H9 (cell line): Measurements from ENCODE around the gene CTNNA1. TPM values are rescaled to one million over a fixed set of nuclear protein-coding genes. Genes with fewer than 3 reads are reported as not detected.

Experiments used
- DNase-seq: peaks from one replicate; pipeline ENCODE4 v3.0.0-alpha.2; 2017
- H2AFZ ChIP-seq: one replicate; pipeline ENCODE4 v1.6.1; 2013; ENCODE audit warnings: mild to moderate bottlenecking, low read length, control low read depth, moderate library complexity
- H2AK5ac ChIP-seq: 2 replicates; pipeline ENCODE4 v1.6.1; 2013; ENCODE audit warnings: low read length, control low read depth, mixed read lengths; ENCODE audit not compliant: insufficient read length
- H2BK120ac ChIP-seq: one replicate; pipeline ENCODE4 v1.6.1; 2013; ENCODE audit warnings: low read depth, mild to moderate bottlenecking, low read length, control low read depth, inconsistent platforms; ENCODE audit not compliant: poor library complexity, severe bottlenecking
- H2BK12ac ChIP-seq: 2 replicates; pipeline ENCODE4 v1.6.1; 2013; ENCODE audit warnings: low read length, control low read depth, mixed read lengths, low read depth; ENCODE audit not compliant: insufficient read length
- H2BK15ac ChIP-seq: 2 replicates; pipeline ENCODE4 v1.6.1; 2013; ENCODE audit warnings: low read depth, low read length, control low read depth
- H2BK20ac ChIP-seq: one replicate; pipeline ENCODE4 v1.6.1; 2013; ENCODE audit warnings: low read depth, mild to moderate bottlenecking, low read length, control low read depth, inconsistent platforms; ENCODE audit not compliant: poor library complexity, severe bottlenecking
- H2BK5ac ChIP-seq: 2 replicates; pipeline ENCODE4 v1.6.1; 2013; ENCODE audit warnings: low read length, control low read depth, mixed read lengths; ENCODE audit not compliant: insufficient read length
- H3K14ac ChIP-seq: 2 replicates; pipeline ENCODE4 v1.6.1; 2013; ENCODE audit warnings: low read length, control low read depth; ENCODE audit not compliant: insufficient read depth
- H3K18ac ChIP-seq: 2 replicates; pipeline ENCODE4 v1.6.1; 2013; ENCODE audit warnings: low read depth, mild to moderate bottlenecking, mixed read lengths, low read length, control low read depth; ENCODE audit not compliant: insufficient read length
- H3K23ac ChIP-seq: 2 replicates; pipeline ENCODE4 v1.6.1; 2013; ENCODE audit warnings: low read length, control low read depth, mixed read lengths, low read depth; ENCODE audit not compliant: insufficient read length
- H3K23me2 ChIP-seq: 2 replicates; pipeline ENCODE4 v1.6.1; 2013; ENCODE audit warnings: low read depth, mild to moderate bottlenecking, mixed read lengths, low read length, control low read depth; ENCODE audit not compliant: insufficient read length, poor library complexity, severe bottlenecking
- H3K27ac ChIP-seq: 2 replicates; pipeline ENCODE4 v1.5.1; 2013; ENCODE audit warnings: low read length, control low read depth, mixed read lengths, low read depth; ENCODE audit not compliant: insufficient read length
- H3K27me3 ChIP-seq: 2 replicates; pipeline ENCODE4 v1.6.1; 2013; ENCODE audit warnings: low read length, control low read depth, inconsistent platforms; ENCODE audit not compliant: insufficient read depth
- H3K4ac ChIP-seq: 2 replicates; pipeline ENCODE4 v1.6.1; 2013; ENCODE audit warnings: low read depth, mild to moderate bottlenecking, control low read depth, inconsistent platforms, low read length, moderate library complexity
- H3K4me1 ChIP-seq: 2 replicates; pipeline ENCODE4 v1.6.1; 2013; ENCODE audit warnings: low read length, control low read depth, inconsistent platforms; ENCODE audit not compliant: insufficient read depth
- H3K4me2 ChIP-seq: 2 replicates; pipeline ENCODE4 v1.6.1; 2013; ENCODE audit warnings: low read length, control low read depth, mixed read lengths; ENCODE audit not compliant: insufficient read length, insufficient read depth
- H3K56ac ChIP-seq: 2 replicates; pipeline ENCODE4 v1.6.1; 2013; ENCODE audit warnings: low read depth, mild to moderate bottlenecking, mixed read lengths, low read length, control low read depth; ENCODE audit not compliant: insufficient read length
- H3K79me1 ChIP-seq: 2 replicates; pipeline ENCODE4 v1.6.1; 2013; ENCODE audit warnings: low read depth, mild to moderate bottlenecking, moderate library complexity, low read length, control low read depth, inconsistent platforms; ENCODE audit not compliant: insufficient read depth, poor library complexity, severe bottlenecking
- H3K79me2 ChIP-seq: 2 replicates; pipeline ENCODE4 v1.6.1; 2013; ENCODE audit warnings: low read length, control low read depth, inconsistent platforms; ENCODE audit not compliant: insufficient read depth
- H3K9ac ChIP-seq: 2 replicates; pipeline ENCODE4 v1.6.1; 2013; ENCODE audit warnings: low read length, control low read depth, mixed read lengths; ENCODE audit not compliant: insufficient read length; ENCODE audit errors: extremely low read depth
- H3K9me3 ChIP-seq: one replicate; pipeline ENCODE4 v1.6.1; 2013; ENCODE audit warnings: low read depth, low read length, inconsistent platforms; ENCODE audit not compliant: control insufficient read depth
- H3T11ph ChIP-seq: one replicate; pipeline ENCODE4 v1.6.1; 2013; ENCODE audit warnings: mild to moderate bottlenecking, low read length, control low read depth, inconsistent platforms
- H4K20me1 ChIP-seq: one replicate; pipeline ENCODE4 v1.6.1; 2013; ENCODE audit not compliant: control insufficient read depth, insufficient read length, insufficient read depth
- H4K5ac ChIP-seq: 2 replicates; pipeline ENCODE4 v1.6.1; 2013; ENCODE audit warnings: low read depth, mild to moderate bottlenecking, mixed read lengths, low read length, control low read depth; ENCODE audit not compliant: insufficient read length
- H4K8ac ChIP-seq: replicated peaks from 2 replicates; pipeline ENCODE4 v1.6.1; 2013; ENCODE audit warnings: low read length, control low read depth, mixed read lengths, low read depth; ENCODE audit not compliant: insufficient read length
- H4K91ac ChIP-seq: 2 replicates; pipeline ENCODE4 v1.6.1; 2013; ENCODE audit warnings: low read depth, mild to moderate bottlenecking, moderate library complexity, mixed read lengths, low read length, control low read depth; ENCODE audit not compliant: insufficient read length
- H3K27ac Mint-ChIP-seq, 3 experiments: 2 replicates in 2 of 3; 3 replicates in 1 of 3; pipeline ENCODE4 v1.8.0; 2020 to 2021; ENCODE audit warnings: mixed read lengths in 3 of 3, mild to moderate bottlenecking in 1 of 3, moderate library complexity in 1 of 3
- H3K27me3 Mint-ChIP-seq: 2 replicates; pipeline ENCODE4 v1.8.0; 2021; ENCODE audit warnings: low read depth, mild to moderate bottlenecking, moderate library complexity, mixed read lengths
- H3K36me3 Mint-ChIP-seq, 3 experiments: 2 replicates in 2 of 3; 3 replicates in 1 of 3; pipeline ENCODE4 v1.8.0; 2020 to 2021; ENCODE audit warnings: low read depth in 3 of 3, mixed read lengths in 3 of 3; ENCODE audit not compliant: insufficient read depth in 1 of 3
- H3K4me1 Mint-ChIP-seq, 2 experiments: 2 replicates each; pipeline ENCODE4 v1.8.0; 2020; ENCODE audit warnings: mixed read lengths in 2 of 2
- H3K4me3 Mint-ChIP-seq, 2 experiments: 2 replicates in 1 of 2; 3 replicates in 1 of 2; pipeline ENCODE4 v1.8.0; 2020 to 2021; ENCODE audit warnings: mild to moderate bottlenecking in 2 of 2, mixed read lengths in 2 of 2, moderate library complexity in 1 of 2
- H3K9me3 Mint-ChIP-seq, 2 experiments: 2 replicates in 1 of 2; 3 replicates in 1 of 2; pipeline ENCODE4 v1.8.0; 2020; ENCODE audit warnings: mild to moderate bottlenecking in 2 of 2, mixed read lengths in 2 of 2, moderate library complexity in 1 of 2
- CTCF ChIP-seq: fragments of 200-600 bp; sonication (generic); conservative IDR thresholded peaks from 3 replicates; pipeline ENCODE4 v1.8.0; 2021; ENCODE audit warnings: antibody characterized with exemption, mild to moderate bottlenecking
- WGBS: extraction: QIAGEN DNeasy Blood & Tissue Kit; methylation state at CpG from one replicate; pipeline ENCODE4 v1.1.7; 2013; ENCODE audit warnings: missing lambda C conversion rate, low lambda C conversion rate, mixed read lengths; ENCODE audit not compliant: insufficient read length; ENCODE audit errors: extremely low coverage; 5-methylcytosine and 5-hydroxymethylcytosine counted together
- total RNA-seq: library from RNA; stranded (reverse); gene quantifications from 2 replicates; pipeline ENCODE4 v1.2.1, GENCODE V29; 2021

Gene CTNNA1
- total RNA-seq, 1 experiment from 2014 or later = 354 TPM

DNA sequence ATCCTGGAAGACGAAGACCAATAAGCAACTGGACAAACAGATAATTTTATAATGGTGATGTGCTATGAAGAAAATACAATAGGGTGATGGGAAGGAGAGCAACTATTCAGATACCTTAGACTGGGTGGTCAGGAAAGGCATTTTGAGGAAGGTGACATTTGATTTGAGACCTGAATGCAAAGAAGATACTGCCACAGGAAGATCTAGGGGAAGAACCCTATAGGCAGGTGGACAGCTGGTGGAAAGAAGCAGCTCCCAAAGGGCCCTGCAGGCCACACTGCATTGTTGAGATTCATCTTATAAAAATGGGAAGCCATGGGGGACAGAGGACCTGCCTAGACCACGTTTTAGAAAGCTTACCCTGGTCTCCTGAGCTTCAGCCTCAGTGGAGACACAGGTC, 19.7 kb upstream of the CTNNA1 start:
- Histone ChIP-seq H2BK120ac (no peak overlapping the region), H3K56ac (no peak overlapping the region), H3K18ac (no peak overlapping the region), H3K14ac (no peak overlapping the region), H4K5ac (no peak overlapping the region), H2AK5ac (no peak overlapping the region), H3K4ac (no peak overlapping the region), H3K9me3 (no peaks in the 10 kb centered on the region), H2BK12ac (no peak overlapping the region), H4K91ac (no peak overlapping the region), H3K23ac (no peak overlapping the region), H4K8ac (no peak overlapping the region), H3K27ac (no peak overlapping the region), H2BK5ac (no peak overlapping the region), H3K4me2 (no peak overlapping the region), H3K27me3 (no peaks in the 10 kb centered on the region), H3K4me1 (no peaks in the 10 kb centered on the region), H2AFZ (no peak overlapping the region), H3K79me1 (no peaks in the 10 kb centered on the region), H2BK15ac (no peak overlapping the region), H2BK20ac (no peak overlapping the region), H3K9ac (no peak overlapping the region), H4K20me1 (no peaks in the 10 kb centered on the region), H3T11ph (no peak overlapping the region), H3K23me2 (no peaks in the 10 kb centered on the region), H3K79me2 (no peaks in the 10 kb centered on the region)
- no peak for DNase-seq
- Mint-ChIP-seq H3K27me3 (no peaks in the 10 kb centered on the region), H3K36me3 (no peaks in the 10 kb centered on the region; a peak in 1 of 7 replicates), H3K27ac (no peak overlapping the region), H3K4me3 (no peak overlapping the region), H3K9me3 (no peaks in the 10 kb centered on the region), H3K4me1 (peaks cover 2 to 7% of the 10 kb centered on the region in 2 experiments; a peak in 3 of 4 replicates)
- no CpG with 5 or more reads among the region's 2 CpGs for WGBS
- no peak for TF ChIP-seq CTCF
